Neuronal stem cell (in vitro differentiated cells): ENCODE results near the gene TMCO4.

ENCODE experiments used
- DNase-seq: peaks from one replicate; pipeline ENCODE4 v3.0.0-alpha.2; 2013; ENCODE audit warnings: low spot score
- H2AFZ ChIP-seq: one replicate; pipeline ENCODE4 v1.6.1; 2013; ENCODE audit warnings: mild to moderate bottlenecking, low read length, inconsistent platforms
- H2AK5ac ChIP-seq: 2 replicates; pipeline ENCODE4 v1.6.1; 2013; ENCODE audit warnings: low read depth, mild to moderate bottlenecking, inconsistent platforms, low read length, moderate library complexity, mixed read lengths
- H2BK120ac ChIP-seq: 2 replicates; pipeline ENCODE4 v1.6.1; 2013; ENCODE audit warnings: low read depth, mild to moderate bottlenecking, inconsistent platforms, low read length, moderate library complexity, mixed read lengths
- H2BK12ac ChIP-seq: one replicate; pipeline ENCODE4 v1.6.1; 2013; ENCODE audit warnings: low read length, inconsistent platforms
- H2BK15ac ChIP-seq: 2 replicates; pipeline ENCODE4 v1.6.1; 2013; ENCODE audit warnings: mild to moderate bottlenecking, low read length, inconsistent platforms, mixed read lengths
- H2BK5ac ChIP-seq: one replicate; pipeline ENCODE4 v1.6.1; 2013; ENCODE audit warnings: inconsistent platforms, mild to moderate bottlenecking, low read length, moderate library complexity
- H3K14ac ChIP-seq: one replicate; pipeline ENCODE4 v1.6.1; 2013; ENCODE audit warnings: low read length, inconsistent platforms
- H3K18ac ChIP-seq: 2 replicates; pipeline ENCODE4 v1.6.1; 2013; ENCODE audit warnings: low read length, inconsistent platforms
- H3K23ac ChIP-seq: 2 replicates; pipeline ENCODE4 v1.6.1; 2013; ENCODE audit warnings: low read depth, mild to moderate bottlenecking, mixed read lengths, low read length, inconsistent platforms; ENCODE audit not compliant: poor library complexity
- H3K27ac ChIP-seq: replicated peaks from 3 replicates; pipeline ENCODE4 v1.5.1; 2013; ENCODE audit warnings: low read length, inconsistent platforms
- H3K27me3 ChIP-seq, 3 experiments: 2 replicates each; pipeline ENCODE4 v1.6.1; 2013; ENCODE audit warnings: low read length in 3 of 3, mild to moderate bottlenecking in 2 of 3, inconsistent platforms in 1 of 3, low read depth in 1 of 3, mixed read lengths in 1 of 3, moderate library complexity in 1 of 3; ENCODE audit not compliant: control insufficient read depth in 3 of 3, insufficient read depth in 3 of 3
- H3K36me3 ChIP-seq, 2 donors: replicated peaks in 1 of 2; 2 replicates each; pipeline ENCODE4 v1.6.1; 2013; ENCODE audit warnings: low read length in 2 of 2; ENCODE audit not compliant: control insufficient read depth in 2 of 2, insufficient read depth in 2 of 2
- H3K4ac ChIP-seq: 2 replicates; pipeline ENCODE4 v1.6.1; 2013; ENCODE audit warnings: inconsistent platforms, mild to moderate bottlenecking, low read length, moderate library complexity
- H3K4me1 ChIP-seq, 2 donors: 1 replicate in 1 of 2; 2 replicates in 1 of 2; pipeline ENCODE4 v1.6.1; 2013; ENCODE audit warnings: low read length in 2 of 2, low read depth in 1 of 2; ENCODE audit not compliant: control insufficient read depth in 2 of 2, insufficient read depth in 1 of 2
- H3K4me2 ChIP-seq: one replicate; pipeline ENCODE4 v1.6.1; 2013; ENCODE audit warnings: mild to moderate bottlenecking, low read length, inconsistent platforms; ENCODE audit not compliant: insufficient read depth, poor library complexity, severe bottlenecking
- H3K4me3 ChIP-seq, 2 donors: 2 replicates each; pipeline ENCODE4 v1.5.1; 2013; ENCODE audit warnings: low read length in 2 of 2, mild to moderate bottlenecking in 2 of 2, inconsistent platforms in 1 of 2, moderate library complexity in 1 of 2
- H3K79me1 ChIP-seq: one replicate; pipeline ENCODE4 v1.6.1; 2013; ENCODE audit warnings: low read depth, mild to moderate bottlenecking, inconsistent platforms, low read length, moderate library complexity
- H3K9ac ChIP-seq: one replicate; pipeline ENCODE4 v1.6.1; 2013; ENCODE audit warnings: mild to moderate bottlenecking, low read depth, low read length, inconsistent platforms; ENCODE audit not compliant: poor library complexity
- H3K9me3 ChIP-seq, 2 donors: replicated peaks in 1 of 2; 2 replicates each; pipeline versions ENCODE3 to v1.6.1; 2013; ENCODE audit warnings: low read length in 2 of 2, mild to moderate bottlenecking in 2 of 2, inconsistent platforms in 1 of 2, low read depth in 1 of 2, mixed read lengths in 1 of 2, moderate library complexity in 1 of 2; ENCODE audit not compliant: control insufficient read depth in 2 of 2, insufficient read depth in 1 of 2
- H4K8ac ChIP-seq: one replicate; pipeline ENCODE4 v1.6.1; 2013; ENCODE audit warnings: low read depth, mild to moderate bottlenecking, inconsistent platforms, low read length, moderate library complexity
- H4K91ac ChIP-seq: one replicate; pipeline ENCODE4 v1.6.1; 2013; ENCODE audit warnings: low read length, low read depth, mild to moderate bottlenecking, inconsistent platforms; ENCODE audit not compliant: poor library complexity
- WGBS, 2 donors: extraction: QIAGEN DNeasy Blood & Tissue Kit; methylation state at CpG; one replicate each; pipeline ENCODE4 v1.1.7; 2013; ENCODE audit warnings: missing lambda C conversion rate in 2 of 2, mixed read lengths in 1 of 2; ENCODE audit not compliant: insufficient read length in 2 of 2, insufficient replicate concordance in 1 of 2; ENCODE audit errors: extremely low coverage in 2 of 2; 5-methylcytosine and 5-hydroxymethylcytosine counted together

Gene TMCO4

DNA sequence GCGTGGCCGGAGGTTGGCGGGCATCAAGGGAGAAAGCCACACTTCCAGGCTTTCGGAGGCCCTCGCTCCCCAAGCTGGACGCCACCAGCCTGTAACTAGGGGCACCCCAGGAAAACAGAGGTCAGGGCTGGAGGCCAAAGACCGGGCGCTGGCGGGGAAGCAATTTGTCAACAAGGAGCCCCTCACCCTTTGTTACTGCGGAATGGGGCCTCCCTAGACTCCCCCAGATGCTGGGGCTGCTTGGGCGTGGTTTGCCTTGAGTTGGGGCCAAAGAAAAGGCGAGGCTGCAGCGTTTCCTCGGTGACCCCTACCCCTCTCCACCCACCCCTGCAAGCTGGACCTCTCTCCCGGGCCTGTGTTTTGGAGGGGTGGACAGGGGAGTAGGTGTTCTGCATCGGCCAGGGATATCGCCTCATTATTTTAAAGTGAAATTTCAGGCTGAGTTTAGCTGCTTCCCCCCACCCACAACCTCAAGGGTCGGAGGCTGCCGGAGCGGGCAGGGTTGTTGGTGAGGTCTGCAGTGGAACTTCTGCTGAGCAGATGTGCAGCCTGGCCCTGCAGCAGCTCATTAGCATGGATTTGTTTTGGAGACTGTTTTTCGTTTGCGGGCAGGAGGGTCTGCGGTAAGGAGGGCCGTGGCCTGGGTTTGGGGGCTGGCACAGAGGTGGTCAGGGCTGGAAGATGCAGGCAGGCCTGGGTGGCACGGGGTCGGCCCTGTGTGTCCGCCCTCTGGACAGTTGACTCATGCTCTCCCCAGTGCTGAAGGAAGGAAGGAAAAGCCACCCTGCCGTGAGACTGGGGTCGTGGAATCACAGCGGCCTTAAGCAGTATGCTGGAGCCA, 154.1 kb downstream of the TMCO4 start:
- H4K8ac ChIP-seq: no peak overlapping the region
- H3K27me3 ChIP-seq: peaks cover 3 to 63% (median 40%) of the 10 kb centered on the region in 3 experiments
- WGBS, 2 donors: no CpG with 5 or more reads among the region's 30 CpGs
- H2BK120ac ChIP-seq: peak overlapping the region; percentile 87
- peaks cover 12% of the 10 kb centered on the region for H3K79me1 ChIP-seq
- DNase-seq: no peak
- H2BK15ac ChIP-seq: peak overlapping the region; percentile 87
- no peaks in the 10 kb centered on the region for H3K36me3 ChIP-seq
- peak overlapping the region; percentile 2 for H3K14ac ChIP-seq
- no peak overlapping the region for H4K91ac ChIP-seq
- H2AK5ac ChIP-seq: peak overlapping the region; percentile 86
- H3K9me3 ChIP-seq: no peaks in the 10 kb centered on the region
- H2BK5ac ChIP-seq: peak overlapping the region; percentile 69
- peak overlapping the region; percentile 53 to 91 for H3K4me3 ChIP-seq
- H3K18ac ChIP-seq: peak overlapping the region; percentile 97
- H3K4ac ChIP-seq: no peak overlapping the region
- H3K4me2 ChIP-seq: peak overlapping the region; percentile 95
- H2BK12ac ChIP-seq: peak overlapping the region; percentile 97
- H2AFZ ChIP-seq: peak overlapping the region; percentile 96
- H3K27ac ChIP-seq: peak overlapping the region; percentile 9
- H3K23ac ChIP-seq: peak overlapping the region; percentile 44
- H3K9ac ChIP-seq: peak overlapping the region; percentile 24
- H3K4me1 ChIP-seq: peaks cover 8 to 12% of the 10 kb centered on the region in 2 donors

DNA sequence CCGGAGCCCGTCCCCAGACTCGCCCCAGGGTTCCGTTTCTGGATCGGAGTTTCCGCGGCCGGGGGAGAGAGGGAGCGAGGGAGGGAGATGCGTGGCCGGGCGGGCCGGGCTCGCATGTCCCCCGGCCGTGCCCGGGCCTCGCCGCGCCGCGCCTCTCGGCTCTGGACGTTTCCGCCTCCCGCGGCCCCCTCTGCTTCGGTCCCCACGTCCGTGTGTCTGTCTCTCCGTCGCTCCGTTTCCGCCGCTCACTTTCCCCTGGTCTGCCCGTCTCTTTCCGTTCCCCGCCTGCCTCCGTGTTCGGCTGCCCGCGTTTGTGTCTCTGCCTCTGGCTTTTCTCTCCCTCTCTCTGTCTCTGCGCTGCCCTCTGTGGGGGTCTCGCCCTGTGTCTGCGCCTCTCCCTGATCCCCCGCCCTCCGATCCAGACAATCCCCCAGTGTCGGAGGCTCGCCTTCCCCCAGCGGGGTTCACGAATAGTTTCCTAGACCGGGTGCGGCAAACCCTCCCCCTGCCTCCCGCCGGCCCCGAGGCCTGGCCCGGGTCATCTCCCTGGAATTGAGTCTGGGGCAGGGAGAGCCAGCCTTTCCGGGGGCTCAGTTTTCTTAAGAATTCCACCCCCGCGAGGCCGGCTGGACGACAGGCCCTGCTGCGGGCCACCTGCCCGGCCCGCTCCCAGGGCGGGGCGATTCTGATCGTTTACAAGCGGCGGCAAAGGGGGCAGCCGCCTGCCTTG, 154.9 kb downstream of the TMCO4 start:
- Histone ChIP-seq H4K91ac (no peak overlapping the region), H2AFZ (peak overlapping the region; percentile 96), H3K14ac (peak overlapping the region; percentile 90), H3K4me3 (peak overlapping the region; percentile 53 to 91), H4K8ac (peak overlapping the region; percentile 9), H3K79me1 (peaks cover 12% of the 10 kb centered on the region), H2BK15ac (peak overlapping the region; percentile 70), H3K27ac (no peak overlapping the region), H3K9me3 (no peaks in the 10 kb centered on the region), H3K4ac (peak overlapping the region; percentile 56), H3K23ac (peak overlapping the region; percentile 86), H2BK12ac (no peak overlapping the region), H2BK5ac (peak overlapping the region; percentile 69), H3K9ac (peak overlapping the region; percentile 94), H2BK120ac (peak overlapping the region; percentile 87), H3K18ac (peak overlapping the region; percentile 97), H3K36me3 (no peaks in the 10 kb centered on the region), H3K27me3 (peaks cover 3 to 63% (median 40%) of the 10 kb centered on the region in 3 experiments), H3K4me1 (peaks cover 14 to 15% of the 10 kb centered on the region in 2 donors), H2AK5ac (peak overlapping the region; percentile 86), H3K4me2 (peak overlapping the region; percentile 95)
- no peak for DNase-seq
- no CpG with 5 or more reads among the region's 71 CpGs for WGBS, 2 donors

DNA sequence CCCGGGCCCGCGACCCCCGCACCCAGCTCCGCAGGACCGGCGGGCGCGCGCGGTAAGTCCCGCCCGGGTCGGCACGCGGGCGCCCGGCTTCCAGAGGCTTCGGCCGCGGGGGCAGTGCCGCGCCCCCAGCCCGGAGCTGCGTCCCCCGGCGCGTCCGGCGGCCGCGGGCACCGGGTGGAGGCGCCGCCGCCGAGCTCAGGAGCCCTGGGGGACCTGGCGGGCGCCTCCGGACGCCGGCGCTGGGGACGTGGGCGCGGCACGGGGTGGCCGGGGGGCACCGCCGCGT, 155.4 kb downstream of the TMCO4 start:
- WGBS, 2 donors: no CpG with 5 or more reads among the region's 51 CpGs
- no peaks in the 10 kb centered on the region for H3K36me3 ChIP-seq

More for the DNA sequence above, 155.4 kb downstream of the TMCO4 start:
- no peak for DNase-seq
- no peak overlapping the region for H3K14ac ChIP-seq
- H3K18ac ChIP-seq: peak overlapping the region; percentile 97
- peak overlapping the region; percentile 9 for H4K8ac ChIP-seq
- H2BK120ac ChIP-seq: no peak overlapping the region
- H2BK5ac ChIP-seq: peak overlapping the region; percentile 69
- H3K9me3 ChIP-seq: no peaks in the 10 kb centered on the region
- peak overlapping the region; percentile 86 for H3K23ac ChIP-seq
- H2BK12ac ChIP-seq: no peak overlapping the region
- peak overlapping the region; percentile 94 for H3K9ac ChIP-seq
- H3K4me3 ChIP-seq: peak overlapping the region; percentile 53 to 91
- peaks cover 14 to 15% of the 10 kb centered on the region in 2 donors for H3K4me1 ChIP-seq
- no peak overlapping the region for H3K27ac ChIP-seq
- peak overlapping the region; percentile 96 for H2AFZ ChIP-seq
- H2BK15ac ChIP-seq: no peak overlapping the region
- peak overlapping the region; percentile 56 for H3K4ac ChIP-seq
- H3K4me2 ChIP-seq: peak overlapping the region; percentile 95
- H3K27me3 ChIP-seq: peaks cover 3 to 63% (median 40%) of the 10 kb centered on the region in 3 experiments
- H2AK5ac ChIP-seq: no peak overlapping the region
- H4K91ac ChIP-seq: no peak overlapping the region
- H3K79me1 ChIP-seq: peaks cover 12% of the 10 kb centered on the region
